ENCODE measurements around the gene OTOG.

Gene OTOG

GRCh38 chr11:17596711-17597110 lies 49.7 kb downstream of the OTOG start:
- DNase-seq (ENCODE audit: low spot score): no peak
- TF ChIP-seq, protein P1, sequence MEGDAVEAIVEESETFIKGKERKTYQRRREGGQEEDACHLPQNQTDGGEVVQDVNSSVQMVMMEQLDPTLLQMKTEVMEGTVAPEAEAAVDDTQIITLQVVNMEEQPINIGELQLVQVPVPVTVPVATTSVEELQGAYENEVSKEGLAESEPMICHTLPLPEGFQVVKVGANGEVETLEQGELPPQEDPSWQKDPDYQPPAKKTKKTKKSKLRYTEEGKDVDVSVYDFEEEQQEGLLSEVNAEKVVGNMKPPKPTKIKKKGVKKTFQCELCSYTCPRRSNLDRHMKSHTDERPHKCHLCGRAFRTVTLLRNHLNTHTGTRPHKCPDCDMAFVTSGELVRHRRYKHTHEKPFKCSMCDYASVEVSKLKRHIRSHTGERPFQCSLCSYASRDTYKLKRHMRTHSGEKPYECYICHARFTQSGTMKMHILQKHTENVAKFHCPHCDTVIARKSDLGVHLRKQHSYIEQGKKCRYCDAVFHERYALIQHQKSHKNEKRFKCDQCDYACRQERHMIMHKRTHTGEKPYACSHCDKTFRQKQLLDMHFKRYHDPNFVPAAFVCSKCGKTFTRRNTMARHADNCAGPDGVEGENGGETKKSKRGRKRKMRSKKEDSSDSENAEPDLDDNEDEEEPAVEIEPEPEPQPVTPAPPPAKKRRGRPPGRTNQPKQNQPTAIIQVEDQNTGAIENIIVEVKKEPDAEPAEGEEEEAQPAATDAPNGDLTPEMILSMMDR (IDR thresholded peaks at IDR 0.05; ENCODE audit: borderline replicate concordance, control extremely low read depth, extremely low read depth, insufficient read depth, missing control alignments): no peak
- in situ Hi-C loops (cut with MboI; ENCODE audit: low sequenced_read_pairs, unreplicated experiment): loop anchor here (10.0 kb wide), 1 partner anchor 388 kb away; no protein-coding TSS in a partner anchor

DNA sequence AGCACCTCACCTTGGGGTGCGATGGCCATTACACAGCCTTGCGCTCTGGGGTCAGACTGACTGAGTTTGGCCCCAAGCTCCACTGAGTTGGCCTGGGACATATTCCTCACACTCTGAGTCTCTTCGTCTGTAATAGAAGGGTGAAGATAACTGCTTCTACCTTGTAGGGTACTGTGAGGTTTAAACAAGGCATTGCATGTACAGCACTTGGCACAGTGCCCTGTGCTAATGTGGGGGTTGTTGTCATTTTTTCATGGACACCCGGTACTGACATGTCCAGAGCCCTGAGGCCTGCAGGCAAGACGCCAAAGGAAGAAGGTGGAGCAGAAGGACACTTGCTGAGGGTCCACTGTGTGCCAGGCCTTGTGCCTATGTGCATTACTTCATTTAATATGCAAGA lies 50.7 kb downstream of the OTOG start:
- no peak for DNase-seq (ENCODE audit: low spot score)
- in situ Hi-C loops (cut with MboI; ENCODE audit: low sequenced_read_pairs, unreplicated experiment): loop anchor here (10.0 kb wide), 1 partner anchor 387 kb away; no protein-coding TSS in a partner anchor
- TF ChIP-seq, protein P1 (IDR thresholded peaks at IDR 0.05; ENCODE audit: borderline replicate concordance, control extremely low read depth, extremely low read depth, insufficient read depth, missing control alignments): no peak

DNA sequence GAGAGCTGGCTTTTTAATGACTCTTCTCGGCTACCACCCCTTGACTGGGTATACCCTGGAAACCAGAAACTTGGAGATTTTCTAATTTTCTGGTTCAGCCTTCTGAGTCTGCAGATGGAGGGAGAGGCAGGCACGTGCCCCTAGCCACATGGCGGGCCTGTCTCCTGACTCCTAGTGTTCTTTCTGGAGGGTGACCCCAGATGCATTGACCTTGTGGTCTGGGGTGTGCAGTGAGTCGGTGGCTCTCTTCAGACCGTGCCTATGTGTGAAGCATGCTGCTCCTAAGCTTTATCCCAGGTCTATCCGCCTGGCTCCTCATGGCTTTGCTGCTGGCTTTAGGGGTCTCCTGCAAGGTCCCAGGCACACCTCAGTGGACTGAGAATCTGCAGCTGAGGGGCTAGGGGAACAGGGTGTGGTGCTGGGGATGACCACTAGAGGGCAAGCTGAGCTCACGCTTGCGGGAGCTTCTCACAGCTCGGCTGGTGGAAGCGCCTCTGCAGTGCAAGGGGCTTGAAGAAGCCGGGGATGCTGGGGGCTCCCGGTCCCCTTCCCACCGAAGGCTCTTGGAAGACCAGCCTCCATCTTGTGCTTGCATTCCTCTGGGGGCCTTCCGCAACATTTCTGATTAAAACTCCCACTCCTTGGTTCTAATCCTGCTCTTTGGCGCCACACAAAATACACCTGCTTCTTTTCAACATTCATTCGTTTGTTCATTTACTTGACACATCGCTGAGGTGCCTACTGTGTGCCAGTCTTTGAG lies 51.8 kb downstream of the OTOG start:
- DNase-seq (ENCODE audit: low spot score): peak; percentile 85
- TF ChIP-seq, protein P1 (IDR thresholded peaks at IDR 0.05; ENCODE audit: borderline replicate concordance, control extremely low read depth, extremely low read depth, insufficient read depth, missing control alignments): peak; percentile 96
- in situ Hi-C loops (cut with MboI; ENCODE audit: low sequenced_read_pairs, unreplicated experiment): loop anchor here (10.0 kb wide), 1 partner anchor 386 kb away; no protein-coding TSS in a partner anchor

DNA sequence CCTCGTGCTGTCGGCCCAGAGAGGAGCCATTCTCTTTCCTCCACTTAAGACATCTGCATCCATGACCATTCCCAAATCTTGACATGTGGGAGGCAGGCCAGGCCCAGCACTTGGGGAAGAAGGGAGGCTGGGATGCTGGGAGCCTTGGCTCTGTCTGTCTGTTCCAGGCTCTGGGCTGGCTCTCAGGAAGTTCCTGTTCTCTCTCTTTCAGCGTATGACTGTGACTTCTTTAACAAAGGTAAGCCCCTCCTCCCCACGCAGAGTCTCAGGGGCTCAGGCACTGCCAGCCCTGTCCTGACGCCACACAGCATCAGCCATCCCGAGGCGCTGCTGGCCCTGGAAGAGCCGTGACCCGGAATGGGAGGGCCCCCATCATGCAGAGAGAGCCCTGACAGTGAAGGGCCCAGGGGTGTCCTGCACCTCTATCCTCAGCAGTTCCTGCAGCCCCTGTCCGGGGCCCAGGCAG lies 52.4 kb downstream of the OTOG start:
- in situ Hi-C loops (cut with MboI; ENCODE audit: low sequenced_read_pairs, unreplicated experiment): loop anchor here (10.0 kb wide), 1 partner anchor 385 kb away; no protein-coding TSS in a partner anchor

DNA sequence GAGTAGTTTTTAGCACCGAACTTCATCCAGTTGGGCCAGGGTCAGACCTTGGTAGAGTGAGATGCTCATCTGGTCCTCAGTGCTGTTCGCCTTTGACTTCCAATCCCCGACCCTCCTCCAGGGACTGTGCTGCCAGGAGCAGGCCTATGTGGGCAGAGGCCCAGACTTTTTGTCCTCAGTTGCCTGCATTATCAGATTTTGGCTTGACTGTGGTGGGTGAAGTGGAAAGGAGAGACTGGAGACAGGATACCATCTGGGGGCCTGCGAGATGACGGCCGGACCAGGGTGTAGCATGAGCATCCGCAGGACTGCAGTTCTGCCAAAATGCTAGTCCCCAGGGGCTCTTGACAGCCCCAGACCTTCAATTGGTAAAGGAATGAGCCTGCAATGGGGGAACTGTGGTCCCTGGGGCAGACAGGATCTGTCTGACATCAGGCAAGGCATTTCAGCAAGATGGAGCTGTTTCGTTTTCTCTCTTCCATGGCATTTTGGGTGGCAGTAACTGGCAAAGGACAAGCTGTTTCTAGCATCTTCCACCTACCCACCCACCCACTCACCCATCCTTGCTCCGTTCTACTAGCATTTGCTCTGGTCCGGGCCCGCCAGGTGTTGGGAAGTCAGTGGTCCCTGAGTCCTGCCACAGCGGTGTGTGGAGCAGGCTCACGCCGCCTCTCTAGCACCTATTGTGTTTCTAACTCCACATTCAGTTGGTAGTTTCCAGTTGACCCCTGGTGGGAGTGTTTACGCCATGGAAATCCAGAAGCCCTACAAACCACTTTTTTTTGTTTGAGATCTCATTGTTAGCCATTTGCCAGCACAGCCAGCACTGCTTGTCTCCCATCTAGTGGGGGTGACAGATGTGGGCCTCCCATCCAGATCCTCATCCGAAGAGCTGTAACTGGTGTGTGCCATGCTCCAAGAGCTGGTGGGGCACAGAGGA lies 53.5 kb downstream of the OTOG start:
- DNase-seq (ENCODE audit: low spot score): no peak
- in situ Hi-C loops (cut with MboI; ENCODE audit: low sequenced_read_pairs, unreplicated experiment): no loop called here
- TF ChIP-seq, protein P1 (IDR thresholded peaks at IDR 0.05; ENCODE audit: borderline replicate concordance, control extremely low read depth, extremely low read depth, insufficient read depth, missing control alignments): no peak

More for the DNA sequence above, 52.4 kb downstream of the OTOG start:
- TF ChIP-seq, protein P1 (IDR thresholded peaks at IDR 0.05; ENCODE audit: borderline replicate concordance, control extremely low read depth, extremely low read depth, insufficient read depth, missing control alignments): no peak
- no peak for DNase-seq (ENCODE audit: low spot score)

- TF ChIP-seq, protein P1 (IDR thresholded peaks at IDR 0.05; ENCODE audit: borderline replicate concordance, control extremely low read depth, extremely low read depth, insufficient read depth, missing control alignments): no peak
- in situ Hi-C loops (cut with MboI; ENCODE audit: low sequenced_read_pairs, unreplicated experiment): no loop called here
- peak; percentile 37 for DNase-seq (ENCODE audit: low spot score)
These were observed 54.2 kb downstream of the OTOG start for GRCh38 chr11:17601256-17601671.
